Left hindlimb (tissue), 1 donor: ENCODE data around the gene MED4.
A peak's percentile ranks its signal among the peaks of the same experiment; 100 is the strongest.

Experiments
- DNase-seq: peaks from one replicate; pipeline ENCODE4 v3.0.0-alpha.2; 2018

MED4 gene

DNA sequence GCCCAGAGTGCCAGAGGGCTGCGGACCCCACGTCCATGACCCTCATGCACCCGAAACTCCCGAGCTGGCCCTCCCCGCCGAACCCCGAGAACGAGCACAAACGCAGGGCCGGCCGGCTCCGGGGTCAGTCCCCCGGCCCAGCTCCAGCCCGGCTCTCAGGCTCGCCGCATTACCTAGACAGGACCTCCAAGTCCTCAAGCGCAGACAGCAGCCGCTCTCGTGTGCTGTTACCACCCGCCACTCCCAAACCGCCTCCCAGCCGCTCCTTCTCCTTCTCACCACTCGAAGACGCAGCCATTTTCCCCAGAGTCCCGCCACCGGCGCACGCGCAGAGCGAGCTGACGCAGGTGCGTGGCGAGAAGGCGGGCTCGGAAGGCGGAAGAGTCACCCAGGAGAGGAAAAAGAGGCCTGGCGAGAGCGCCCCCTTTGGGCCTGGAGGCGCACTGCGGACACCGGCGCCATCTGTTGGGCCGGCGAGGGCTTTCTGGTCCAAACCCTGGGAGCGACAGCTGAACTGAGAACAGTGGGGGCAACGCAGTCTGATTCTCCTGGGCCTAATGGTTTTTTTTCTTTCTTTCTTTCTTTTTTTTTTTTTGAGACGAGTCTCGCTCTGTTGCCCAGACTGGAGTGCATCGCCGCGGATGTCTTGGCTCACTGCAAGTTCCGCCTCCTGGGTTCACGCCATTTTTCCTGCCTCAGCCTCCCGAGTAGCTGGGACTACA is at the start of gene MED4:
MED4 (minus strand) TSS at position 324 of the 722 bp plus-strand sequence; CDS start at position 298, 26 bp downstream.
- peak; percentile 97 for DNase-seq

- DNase-seq, result no peak
Observed at GRCh38 chr13:48144413-48145035, 49.6 kb upstream of the MED4 start.

GRCh38 chr13:48142436-48142835 is 47.5 kb upstream of the MED4 start:
- no peak for DNase-seq

DNA sequence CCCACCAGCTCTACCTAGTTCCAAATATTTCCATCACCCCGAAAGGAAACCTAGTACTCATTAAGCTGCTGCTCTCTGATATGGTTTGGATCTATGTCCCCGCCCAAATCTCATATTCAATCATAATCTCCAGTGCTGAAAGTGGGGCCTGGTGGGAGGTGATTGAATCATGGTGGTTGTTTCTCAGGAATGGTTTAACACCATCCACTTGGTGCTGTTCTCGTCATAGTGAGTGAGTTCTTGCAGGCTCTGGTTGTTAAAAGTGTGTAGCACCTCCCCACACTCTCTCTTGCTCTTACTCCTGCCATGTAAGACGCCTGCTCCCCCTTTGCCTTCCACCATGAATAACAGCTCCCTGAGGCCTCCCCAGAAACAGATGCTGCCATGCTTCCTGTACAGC is 43.4 kb upstream of the MED4 start:
- DNase-seq, result no peak

- no peak for DNase-seq
Observed at GRCh38 chr13:48132961-48133360, 38.1 kb upstream of the MED4 start.

DNA sequence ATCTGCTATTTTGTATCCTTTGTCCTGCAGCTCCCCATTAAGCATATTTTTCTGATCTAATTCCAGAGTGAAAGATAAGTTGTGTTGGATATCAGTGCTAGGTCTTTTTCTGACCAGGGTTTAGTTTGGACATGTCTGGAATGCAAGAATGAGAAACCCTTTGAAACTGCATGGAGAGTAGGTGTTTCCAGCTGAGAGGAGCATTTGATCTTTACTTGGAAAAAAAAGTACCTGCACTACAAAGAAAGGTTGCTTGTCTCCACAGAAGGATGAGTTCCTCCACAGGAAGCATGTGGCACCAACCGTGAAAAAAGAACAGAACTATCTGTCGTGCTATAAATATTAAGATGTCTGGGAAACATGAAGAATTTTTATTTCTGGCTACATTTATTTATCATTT is 36.6 kb upstream of the MED4 start:
- DNase-seq, result no peak

GRCh38 chr13:48126944-48127830 is 32.3 kb upstream of the MED4 start:
- peak; percentile 54 for DNase-seq

- DNase-seq, result peak; percentile 48
Observed at GRCh38 chr13:48125794-48126228, 30.9 kb upstream of the MED4 start.

DNA sequence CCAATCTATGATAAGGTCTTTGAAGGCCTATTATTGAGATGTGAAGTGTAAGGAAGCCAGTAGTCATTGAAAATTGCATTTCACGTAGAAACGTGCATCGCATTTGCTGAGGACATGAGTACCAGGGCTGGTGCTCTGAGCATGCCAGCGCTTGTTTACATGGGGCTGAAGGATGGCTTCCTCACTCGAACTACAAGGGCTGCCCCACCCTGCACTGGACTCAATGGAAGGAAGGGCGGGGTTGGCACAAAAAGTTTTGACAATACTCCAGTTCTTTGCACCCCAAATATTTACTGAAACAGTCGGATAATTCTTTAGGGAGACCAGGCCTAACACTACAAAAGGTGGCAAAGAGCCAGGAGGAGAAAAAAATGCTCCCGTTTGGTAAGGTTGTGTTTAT is 28.9 kb upstream of the MED4 start:
- no peak for DNase-seq

- DNase-seq, result no peak
Observed at GRCh38 chr13:48121733-48122132, 26.8 kb upstream of the MED4 start.

- DNase-seq, result no peak
Observed at GRCh38 chr13:48120241-48120640, 25.3 kb upstream of the MED4 start.

DNA sequence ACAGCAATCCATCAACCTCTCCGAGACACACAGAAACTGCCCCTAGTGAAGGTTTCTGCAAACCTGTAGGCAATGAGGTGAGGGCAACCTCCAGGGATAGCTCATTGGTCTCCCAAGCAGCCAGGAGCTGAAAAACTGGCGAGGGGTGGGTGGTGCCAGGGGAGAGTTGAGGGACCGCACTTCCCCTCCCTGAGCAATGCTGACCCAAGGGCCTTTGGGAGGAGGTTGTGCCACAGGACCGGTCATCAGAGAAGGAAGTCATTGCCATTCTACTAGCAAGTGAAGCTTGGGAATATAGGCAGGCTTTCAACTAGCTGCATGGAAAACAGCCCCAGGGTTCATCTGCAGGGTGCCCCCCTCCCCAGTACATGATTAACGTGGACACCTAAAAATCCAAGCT is 23.1 kb upstream of the MED4 start:
- DNase-seq, result no peak

DNA sequence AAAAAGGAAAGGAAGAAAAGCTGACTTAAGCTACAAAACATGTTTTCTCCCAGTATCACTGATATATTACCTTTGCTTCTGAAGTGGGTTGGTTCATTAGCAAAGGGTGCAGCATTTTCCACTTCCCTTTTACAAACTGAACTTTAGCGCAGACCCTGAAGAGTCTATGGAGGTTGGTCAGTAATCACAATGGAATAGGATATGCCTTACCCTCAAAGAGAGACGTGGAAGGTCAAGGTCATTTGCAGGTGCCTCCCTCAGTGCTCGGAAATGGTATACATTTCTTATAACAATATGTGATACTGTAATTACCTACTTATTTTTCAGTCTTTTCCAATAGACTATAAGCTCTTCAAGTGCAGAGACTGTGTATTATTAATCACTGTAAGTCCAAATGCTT is 21.9 kb upstream of the MED4 start:
- DNase-seq, result no peak

GRCh38 chr13:48113756-48114130 is 18.8 kb upstream of the MED4 start:
- no peak for DNase-seq

DNA sequence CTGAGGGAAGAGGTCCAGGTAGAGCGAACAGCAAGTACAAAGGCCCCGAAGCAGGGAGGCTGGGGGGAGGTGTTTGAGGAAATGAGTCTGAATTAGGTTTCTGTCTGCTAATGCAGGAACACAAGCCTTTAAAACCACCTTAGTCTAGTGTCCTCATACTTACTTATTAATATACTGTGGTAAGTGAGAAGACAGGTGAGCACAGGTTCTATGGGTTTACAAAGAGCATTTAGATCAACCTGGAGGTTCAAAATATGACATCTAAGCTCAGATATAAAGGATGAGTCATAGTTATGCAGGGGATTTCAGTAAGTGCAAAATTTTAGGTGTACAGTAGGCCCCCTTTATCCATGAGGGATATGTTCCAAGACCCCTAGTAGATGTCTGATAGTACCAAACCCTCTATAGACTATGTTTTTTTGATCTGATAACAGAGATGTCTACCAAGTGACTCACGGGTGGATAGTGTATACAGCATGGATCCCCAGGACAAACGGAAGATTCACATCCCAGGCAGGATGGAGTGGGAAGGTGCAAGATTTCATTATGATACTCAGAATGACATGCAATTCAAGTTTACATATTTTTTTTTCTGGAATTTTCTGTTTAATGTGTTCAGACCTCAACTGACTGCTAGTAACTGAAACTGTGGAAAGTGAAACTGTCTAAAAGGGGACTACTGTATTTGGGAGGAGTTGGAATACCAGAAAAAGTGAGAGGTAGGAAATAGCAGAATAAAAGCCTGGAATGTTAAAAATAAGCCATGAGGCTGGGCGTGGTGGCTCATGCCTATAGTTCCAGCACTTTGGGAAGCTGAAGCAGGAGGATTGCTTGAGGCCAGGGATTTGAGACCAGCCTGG is 18.2 kb upstream of the MED4 start:
- DNase-seq, result no peak

- no peak for DNase-seq
Observed at GRCh38 chr13:48110931-48111721, 16.2 kb upstream of the MED4 start.

DNA sequence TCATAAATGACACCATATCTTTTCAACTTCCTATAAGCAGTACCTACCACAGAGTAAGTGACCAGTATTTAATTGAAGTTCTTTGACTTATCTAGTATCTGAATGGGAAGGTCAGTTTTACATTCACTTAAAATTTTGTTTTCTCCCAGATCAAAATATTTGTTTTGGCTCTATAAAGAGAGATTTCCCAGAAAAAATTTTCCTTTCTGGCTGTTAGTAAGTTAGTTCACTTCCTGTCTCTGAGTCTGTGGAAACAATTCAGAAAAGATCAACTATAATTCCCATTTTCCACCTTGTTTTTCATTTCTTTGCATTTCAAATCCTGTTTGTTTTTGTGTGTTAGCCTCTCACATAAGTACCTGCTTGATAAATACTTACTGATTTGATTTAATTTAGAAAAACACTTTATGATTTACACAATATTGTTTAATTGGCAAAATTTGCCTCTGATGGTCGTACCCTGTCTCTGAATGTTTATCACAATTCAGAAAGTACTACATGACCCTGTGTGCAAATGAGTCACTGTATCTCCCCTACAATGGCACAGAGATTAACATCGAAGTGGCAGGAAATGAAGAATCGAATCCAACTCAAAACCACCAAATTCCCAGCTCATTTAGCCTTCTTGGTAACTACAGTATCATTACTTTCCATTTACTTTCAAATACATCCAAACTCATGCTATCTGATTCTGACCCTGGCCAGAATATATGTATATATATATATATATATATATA is 15.4 kb upstream of the MED4 start:
- DNase-seq, result no peak

DNA sequence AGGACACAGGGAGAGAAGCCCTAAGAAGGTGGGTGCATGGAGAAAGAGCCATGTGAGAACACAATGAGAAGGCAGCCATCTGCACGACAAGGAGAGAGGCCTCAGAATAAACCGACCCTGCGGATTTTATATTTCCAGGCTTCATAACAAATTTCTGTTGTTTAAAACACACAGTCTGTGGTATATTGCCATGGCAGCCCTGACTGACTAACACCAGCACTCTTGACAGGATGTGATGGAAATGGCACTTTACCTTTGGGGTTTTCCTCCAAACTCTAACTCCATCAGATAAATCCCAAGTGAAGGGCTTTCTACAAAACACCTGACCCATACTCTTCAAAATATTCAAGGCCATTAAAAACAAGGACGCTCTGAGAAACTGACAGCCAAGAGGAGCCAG is 13.2 kb upstream of the MED4 start:
- no peak for DNase-seq

DNA sequence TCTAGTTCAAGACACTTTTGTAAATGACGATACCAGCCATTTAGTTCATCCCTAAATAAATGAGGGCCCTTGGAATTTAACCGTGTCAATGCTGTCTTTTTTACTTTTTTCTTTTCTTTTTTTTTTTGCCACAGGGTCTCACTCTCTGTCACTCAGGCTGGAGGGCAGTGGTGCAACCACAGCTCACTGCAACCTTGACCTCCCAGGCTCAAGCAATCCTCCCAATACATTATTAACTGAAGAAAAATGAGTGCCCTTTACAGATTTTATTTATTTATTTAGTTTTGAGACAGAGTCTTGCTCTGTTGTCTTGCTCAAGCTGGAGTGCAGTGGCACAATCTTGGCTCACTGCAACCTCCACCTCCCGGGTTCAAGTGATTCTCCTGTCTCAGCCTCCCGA is 2.9 kb upstream of the MED4 start:
- no peak for DNase-seq

GRCh38 chr13:48096670-48097069 is 1.8 kb upstream of the MED4 start:
- DNase-seq, result no peak

- DNase-seq, result no peak
Observed at GRCh38 chr13:48094404-48094780, 512 bp downstream of the MED4 start.
